ENCODE results near the gene TEX14.

TEX14 gene

DNA sequence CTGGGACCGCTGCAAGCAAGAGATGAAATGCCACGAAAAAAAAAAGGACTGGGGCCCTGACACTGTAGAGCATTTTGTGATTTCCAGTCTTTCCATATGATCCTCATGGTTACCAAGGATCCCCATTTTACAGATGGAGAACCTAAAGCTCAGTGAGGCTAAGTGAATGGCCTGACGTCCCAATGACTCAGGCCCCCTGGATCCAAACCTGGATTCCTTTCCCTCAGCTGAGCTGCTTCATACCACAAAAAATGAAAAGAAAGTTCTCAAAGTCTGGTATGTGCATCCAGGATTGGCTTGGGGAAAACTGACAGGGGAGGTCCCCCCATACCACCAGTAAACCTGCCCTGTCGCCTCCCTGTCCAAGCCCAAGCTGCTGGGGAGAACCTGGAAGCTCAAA is 80.5 kb downstream of the TEX14 start:
- TF ChIP-seq, protein P1, sequence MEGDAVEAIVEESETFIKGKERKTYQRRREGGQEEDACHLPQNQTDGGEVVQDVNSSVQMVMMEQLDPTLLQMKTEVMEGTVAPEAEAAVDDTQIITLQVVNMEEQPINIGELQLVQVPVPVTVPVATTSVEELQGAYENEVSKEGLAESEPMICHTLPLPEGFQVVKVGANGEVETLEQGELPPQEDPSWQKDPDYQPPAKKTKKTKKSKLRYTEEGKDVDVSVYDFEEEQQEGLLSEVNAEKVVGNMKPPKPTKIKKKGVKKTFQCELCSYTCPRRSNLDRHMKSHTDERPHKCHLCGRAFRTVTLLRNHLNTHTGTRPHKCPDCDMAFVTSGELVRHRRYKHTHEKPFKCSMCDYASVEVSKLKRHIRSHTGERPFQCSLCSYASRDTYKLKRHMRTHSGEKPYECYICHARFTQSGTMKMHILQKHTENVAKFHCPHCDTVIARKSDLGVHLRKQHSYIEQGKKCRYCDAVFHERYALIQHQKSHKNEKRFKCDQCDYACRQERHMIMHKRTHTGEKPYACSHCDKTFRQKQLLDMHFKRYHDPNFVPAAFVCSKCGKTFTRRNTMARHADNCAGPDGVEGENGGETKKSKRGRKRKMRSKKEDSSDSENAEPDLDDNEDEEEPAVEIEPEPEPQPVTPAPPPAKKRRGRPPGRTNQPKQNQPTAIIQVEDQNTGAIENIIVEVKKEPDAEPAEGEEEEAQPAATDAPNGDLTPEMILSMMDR (conservative IDR thresholded peaks at IDR 0.05; ENCODE audit: low read length), result no peak
- no peak for DNase-seq (ENCODE audit: low read depth)
- no peak overlapping the region for H3K4me3 ChIP-seq (ENCODE audit: low read length)

- no peak for DNase-seq (ENCODE audit: low read depth)
- TF ChIP-seq, protein P1 (conservative IDR thresholded peaks at IDR 0.05; ENCODE audit: low read length), result no peak
- no peak overlapping the region for H3K4me3 ChIP-seq (ENCODE audit: low read length)
Measured at GRCh38 chr17:58606934-58607333, 84.9 kb downstream of the TEX14 start.

GRCh38 chr17:58605986-58606385 is 85.9 kb downstream of the TEX14 start:
- H3K4me3 ChIP-seq (ENCODE audit: low read length), result no peak overlapping the region
- TF ChIP-seq, protein P1 (conservative IDR thresholded peaks at IDR 0.05; ENCODE audit: low read length), result no peak
- DNase-seq (ENCODE audit: low read depth), result no peak

GRCh38 chr17:58605470-58605869 is 86.4 kb downstream of the TEX14 start:
- no peak for DNase-seq (ENCODE audit: low read depth)
- TF ChIP-seq, protein P1 (conservative IDR thresholded peaks at IDR 0.05; ENCODE audit: low read length), result no peak
- H3K4me3 ChIP-seq (ENCODE audit: low read length), result no peak overlapping the region

- no peak overlapping the region for H3K4me3 ChIP-seq (ENCODE audit: low read length)
- TF ChIP-seq, protein P1 (conservative IDR thresholded peaks at IDR 0.05; ENCODE audit: low read length), result no peak
- no peak for DNase-seq (ENCODE audit: low read depth)
Measured at GRCh38 chr17:58601976-58602375, 89.9 kb downstream of the TEX14 start.

DNA sequence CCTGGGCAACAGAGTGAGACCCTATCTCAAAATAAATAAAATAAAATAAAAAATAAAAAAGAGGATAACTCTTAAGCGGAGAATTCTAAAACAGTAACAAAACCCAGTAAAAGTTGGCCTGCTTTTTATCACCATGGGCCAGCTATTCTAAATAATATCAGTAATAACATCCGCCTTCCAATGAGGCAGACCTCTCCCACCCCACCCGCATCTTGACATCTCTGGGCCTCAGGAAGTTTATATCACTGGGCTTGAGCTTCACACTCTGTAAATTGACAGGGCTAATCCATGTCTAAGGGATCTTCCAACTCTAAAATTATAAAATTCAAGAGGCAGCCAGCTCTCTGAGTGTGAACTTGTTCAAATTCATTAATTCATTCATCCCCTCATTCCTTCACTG is 94.5 kb downstream of the TEX14 start:
- H3K4me3 ChIP-seq (ENCODE audit: low read length), result no peak overlapping the region
- TF ChIP-seq, protein P1 (conservative IDR thresholded peaks at IDR 0.05; ENCODE audit: low read length), result no peak
- no peak for DNase-seq (ENCODE audit: low read depth)

DNA sequence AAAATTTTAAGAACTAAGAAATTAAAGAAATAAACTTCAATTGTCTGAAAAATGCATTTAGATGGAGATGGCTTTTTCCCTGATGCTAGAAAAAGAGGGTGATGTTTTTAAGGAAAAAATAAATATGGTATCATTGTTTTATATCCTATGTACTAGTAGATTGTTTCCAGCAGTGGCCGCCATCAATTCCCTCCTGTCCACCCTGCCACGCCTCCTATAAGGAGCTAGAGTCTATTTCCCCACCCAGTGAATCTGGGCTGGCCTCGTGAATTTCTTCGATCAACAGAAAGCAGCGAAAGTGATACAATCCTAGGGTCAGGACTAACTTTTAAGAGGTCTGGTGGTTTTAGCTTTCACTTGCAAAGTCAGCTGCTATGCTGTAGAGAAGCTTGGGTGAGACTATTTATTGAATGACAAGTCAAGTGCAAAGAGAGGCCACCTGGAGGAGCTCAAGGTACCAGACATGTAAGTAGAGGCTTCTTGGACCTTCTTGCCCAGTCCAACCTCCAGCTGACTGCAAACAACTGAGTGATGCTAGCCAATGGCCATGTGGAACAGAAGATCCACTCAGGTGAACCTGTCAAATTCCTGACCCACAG is 96.6 kb downstream of the TEX14 start:
- no peak for DNase-seq (ENCODE audit: low read depth)
- no peak overlapping the region for H3K4me3 ChIP-seq (ENCODE audit: low read length)
- TF ChIP-seq, protein P1 (conservative IDR thresholded peaks at IDR 0.05; ENCODE audit: low read length), result no peak

All from AG10803 (cell line).